Measurements from ENCODE around the gene DMRTB1.

DMRTB1 gene

DNA sequence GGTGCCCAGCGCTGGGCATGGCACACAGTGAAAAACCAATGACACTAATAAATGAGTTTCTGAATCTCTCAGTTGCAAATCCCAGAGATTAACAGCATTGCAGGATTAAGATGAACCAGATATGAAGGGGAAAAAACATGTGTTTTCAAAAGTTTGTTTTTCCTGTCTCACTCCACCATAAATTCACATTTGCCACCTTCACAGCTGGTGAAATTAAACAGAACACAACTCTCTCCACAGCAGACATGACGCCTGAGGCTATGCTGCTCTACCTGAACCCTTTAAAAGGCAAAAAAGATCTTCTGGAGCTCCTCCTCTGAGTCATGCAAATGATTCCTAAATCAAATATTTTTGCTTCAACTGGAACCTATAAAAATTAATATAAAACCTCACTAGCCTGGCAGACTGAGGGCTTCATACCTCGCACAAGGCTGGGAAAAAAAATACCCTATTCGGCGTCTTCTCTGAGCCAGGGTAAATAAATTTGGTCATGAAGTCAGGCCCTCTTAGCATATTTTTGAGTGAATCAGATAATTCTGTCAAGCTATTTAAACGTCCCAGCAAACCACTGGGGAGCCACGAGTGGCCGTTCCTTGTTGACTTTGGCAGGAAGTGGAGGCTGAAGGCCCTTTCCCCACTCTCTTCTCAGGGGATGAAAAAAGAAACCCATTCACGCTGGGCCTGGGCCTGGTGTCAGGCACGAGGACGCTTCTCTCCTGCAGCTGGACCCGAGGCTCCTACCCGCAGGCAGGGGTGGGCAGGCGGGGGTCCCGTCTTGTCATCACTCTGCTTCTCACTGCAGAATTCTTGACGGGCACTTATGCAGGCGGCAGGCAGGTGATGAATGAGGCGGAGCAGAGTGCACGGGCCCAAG is 53.0 kb downstream of the DMRTB1 start (continued):
- TF ChIP-seq, protein P1, sequence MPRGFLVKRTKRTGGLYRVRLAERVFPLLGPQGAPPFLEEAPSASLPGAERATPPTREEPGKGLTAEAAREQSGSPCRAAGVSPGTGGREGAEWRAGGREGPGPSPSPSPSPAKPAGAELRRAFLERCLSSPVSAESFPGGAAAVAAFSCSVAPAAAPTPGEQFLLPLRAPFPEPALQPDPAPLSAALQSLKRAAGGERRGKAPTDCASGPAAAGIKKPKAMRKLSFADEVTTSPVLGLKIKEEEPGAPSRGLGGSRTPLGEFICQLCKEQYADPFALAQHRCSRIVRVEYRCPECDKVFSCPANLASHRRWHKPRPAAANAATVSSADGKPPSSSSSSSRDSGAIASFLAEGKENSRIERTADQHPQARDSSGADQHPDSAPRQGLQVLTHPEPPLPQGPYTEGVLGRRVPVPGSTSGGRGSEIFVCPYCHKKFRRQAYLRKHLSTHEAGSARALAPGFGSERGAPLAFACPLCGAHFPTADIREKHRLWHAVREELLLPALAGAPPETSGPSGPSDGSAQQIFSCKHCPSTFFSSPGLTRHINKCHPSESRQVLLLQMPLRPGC (tag by site-specific recombination; IDR thresholded peaks at IDR 0.05) = 0 out of 2 replicates have a peak, but pooled peaks have one; percentile 39

DNA sequence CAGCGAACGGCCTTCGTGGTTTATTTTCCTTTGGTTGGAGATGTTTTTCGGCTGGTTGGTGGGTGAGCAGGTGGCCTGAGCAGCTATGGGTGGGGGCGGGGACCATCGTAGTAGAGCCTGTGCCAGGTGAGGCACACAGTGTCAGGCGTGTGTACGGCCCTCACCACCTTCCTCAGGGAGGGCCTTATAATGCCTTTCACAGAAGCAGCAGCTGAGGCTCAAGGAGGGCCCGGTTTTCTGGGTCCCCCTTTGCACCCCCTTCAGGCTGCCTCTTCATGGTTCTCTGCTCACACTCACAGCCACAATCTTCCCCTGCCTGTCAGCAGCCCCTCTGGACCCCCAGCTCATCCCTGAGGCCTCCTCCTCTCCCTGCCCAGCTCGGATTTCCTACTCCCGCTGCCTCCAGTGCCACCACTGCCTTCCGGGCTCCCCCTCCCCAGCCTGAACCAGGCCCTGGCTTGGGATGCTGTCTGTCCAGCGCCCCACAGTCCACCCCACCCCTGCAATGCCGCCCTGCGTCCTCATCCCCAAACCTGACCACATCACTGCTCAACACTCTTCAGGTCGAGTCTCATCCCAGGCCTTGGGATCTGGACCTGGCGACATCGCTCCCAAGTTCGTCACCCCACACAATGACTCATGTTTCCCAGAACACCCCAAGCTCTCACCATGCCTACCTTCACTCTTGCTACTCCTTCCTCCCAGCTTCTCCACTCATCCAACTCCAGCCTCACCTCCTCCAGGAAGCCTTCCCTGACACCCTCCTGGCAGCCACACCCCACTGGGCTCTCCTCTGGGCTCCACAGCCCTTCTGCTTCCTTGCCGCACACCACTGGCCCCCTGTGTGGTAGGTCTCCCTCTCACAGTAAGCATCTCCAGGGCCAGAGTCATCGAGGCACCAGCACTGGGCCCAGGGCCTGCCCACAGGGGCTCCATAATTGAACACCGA is 53.9 kb downstream of the DMRTB1 start:
- ChIA-PET POLR2A (interaction anchor here (0.7 kb wide), 1 partner anchor 48 kb away, joined by 4 read pairs; no protein-coding TSS in a partner anchor), CTCF (no interaction called here)
- H3K27ac ChIP-seq (ENCODE audit: extremely low read depth, low read depth, low read length) = peak overlapping the region; percentile 84
- no peaks in the 10 kb centered on the region for H3K9me3 ChIP-seq (ENCODE audit: control insufficient read depth, insufficient read depth, low read depth, low read length)
- no peak overlapping the region for H3K4me3 ChIP-seq (ENCODE audit: low read depth, low read length)
- peaks cover 13% of the 10 kb centered on the region for H3K4me1 ChIP-seq (ENCODE audit: control insufficient read depth, insufficient read depth, low read length)
- no peaks in the 10 kb centered on the region for H3K36me3 ChIP-seq (ENCODE audit: control insufficient read depth in 2 of 2, insufficient read depth in 1 of 2, low read length in 2 of 2)
- no peak for TF ChIP-seq ZNF112 (tag by site-specific recombination; IDR thresholded peaks at IDR 0.05)
- no peak for TF ChIP-seq ZNF423 (tag by site-specific recombination; IDR thresholded peaks at IDR 0.05)
- no peak for TF ChIP-seq ZNF530 (tag by site-specific recombination; IDR thresholded peaks at IDR 0.05; ENCODE audit: low read depth)
- TF ChIP-seq, protein P2, sequence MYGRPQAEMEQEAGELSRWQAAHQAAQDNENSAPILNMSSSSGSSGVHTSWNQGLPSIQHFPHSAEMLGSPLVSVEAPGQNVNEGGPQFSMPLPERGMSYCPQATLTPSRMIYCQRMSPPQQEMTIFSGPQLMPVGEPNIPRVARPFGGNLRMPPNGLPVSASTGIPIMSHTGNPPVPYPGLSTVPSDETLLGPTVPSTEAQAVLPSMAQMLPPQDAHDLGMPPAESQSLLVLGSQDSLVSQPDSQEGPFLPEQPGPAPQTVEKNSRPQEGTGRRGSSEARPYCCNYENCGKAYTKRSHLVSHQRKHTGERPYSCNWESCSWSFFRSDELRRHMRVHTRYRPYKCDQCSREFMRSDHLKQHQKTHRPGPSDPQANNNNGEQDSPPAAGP (tag by site-specific recombination; IDR thresholded peaks at IDR 0.05) = peak; percentile 25; the same call in 1 of the 2 replicates
- no peak for TF ChIP-seq ZNF596 (tag by site-specific recombination; IDR thresholded peaks at IDR 0.05)
- TF ChIP-seq, protein P3, sequence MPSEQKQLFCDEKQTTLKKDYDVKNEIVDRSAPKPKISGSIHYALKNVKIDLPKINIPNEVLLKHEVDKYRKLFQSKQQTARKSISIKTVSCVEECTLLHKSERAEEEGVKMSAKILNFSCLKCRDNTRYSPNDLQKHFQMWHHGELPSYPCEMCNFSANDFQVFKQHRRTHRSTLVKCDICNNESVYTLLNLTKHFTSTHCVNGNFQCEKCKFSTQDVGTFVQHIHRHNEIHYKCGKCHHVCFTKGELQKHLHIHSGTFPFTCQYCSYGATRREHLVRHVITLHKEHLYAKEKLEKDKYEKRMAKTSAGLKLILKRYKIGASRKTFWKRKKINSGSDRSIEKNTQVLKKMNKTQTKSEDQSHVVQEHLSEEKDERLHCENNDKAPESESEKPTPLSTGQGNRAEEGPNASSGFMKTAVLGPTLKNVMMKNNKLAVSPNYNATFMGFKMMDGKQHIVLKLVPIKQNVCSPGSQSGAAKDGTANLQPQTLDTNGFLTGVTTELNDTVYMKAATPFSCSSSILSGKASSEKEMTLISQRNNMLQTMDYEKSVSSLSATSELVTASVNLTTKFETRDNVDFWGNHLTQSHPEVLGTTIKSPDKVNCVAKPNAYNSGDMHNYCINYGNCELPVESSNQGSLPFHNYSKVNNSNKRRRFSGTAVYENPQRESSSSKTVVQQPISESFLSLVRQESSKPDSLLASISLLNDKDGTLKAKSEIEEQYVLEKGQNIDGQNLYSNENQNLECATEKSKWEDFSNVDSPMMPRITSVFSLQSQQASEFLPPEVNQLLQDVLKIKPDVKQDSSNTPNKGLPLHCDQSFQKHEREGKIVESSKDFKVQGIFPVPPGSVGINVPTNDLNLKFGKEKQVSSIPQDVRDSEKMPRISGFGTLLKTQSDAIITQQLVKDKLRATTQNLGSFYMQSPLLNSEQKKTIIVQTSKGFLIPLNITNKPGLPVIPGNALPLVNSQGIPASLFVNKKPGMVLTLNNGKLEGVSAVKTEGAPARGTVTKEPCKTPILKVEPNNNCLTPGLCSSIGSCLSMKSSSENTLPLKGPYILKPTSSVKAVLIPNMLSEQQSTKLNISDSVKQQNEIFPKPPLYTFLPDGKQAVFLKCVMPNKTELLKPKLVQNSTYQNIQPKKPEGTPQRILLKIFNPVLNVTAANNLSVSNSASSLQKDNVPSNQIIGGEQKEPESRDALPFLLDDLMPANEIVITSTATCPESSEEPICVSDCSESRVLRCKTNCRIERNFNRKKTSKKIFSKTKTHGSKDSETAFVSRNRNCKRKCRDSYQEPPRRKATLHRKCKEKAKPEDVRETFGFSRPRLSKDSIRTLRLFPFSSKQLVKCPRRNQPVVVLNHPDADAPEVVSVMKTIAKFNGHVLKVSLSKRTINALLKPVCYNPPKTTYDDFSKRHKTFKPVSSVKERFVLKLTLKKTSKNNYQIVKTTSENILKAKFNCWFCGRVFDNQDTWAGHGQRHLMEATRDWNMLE (tag by site-specific recombination; conservative IDR thresholded peaks at IDR 0.05; ENCODE audit: low read depth) = no peak
- peak; percentile 95 for TF ChIP-seq ZNF394 (tag by site-specific recombination; IDR thresholded peaks at IDR 0.05; ENCODE audit: borderline replicate concordance)
- TF ChIP-seq, protein P4, sequence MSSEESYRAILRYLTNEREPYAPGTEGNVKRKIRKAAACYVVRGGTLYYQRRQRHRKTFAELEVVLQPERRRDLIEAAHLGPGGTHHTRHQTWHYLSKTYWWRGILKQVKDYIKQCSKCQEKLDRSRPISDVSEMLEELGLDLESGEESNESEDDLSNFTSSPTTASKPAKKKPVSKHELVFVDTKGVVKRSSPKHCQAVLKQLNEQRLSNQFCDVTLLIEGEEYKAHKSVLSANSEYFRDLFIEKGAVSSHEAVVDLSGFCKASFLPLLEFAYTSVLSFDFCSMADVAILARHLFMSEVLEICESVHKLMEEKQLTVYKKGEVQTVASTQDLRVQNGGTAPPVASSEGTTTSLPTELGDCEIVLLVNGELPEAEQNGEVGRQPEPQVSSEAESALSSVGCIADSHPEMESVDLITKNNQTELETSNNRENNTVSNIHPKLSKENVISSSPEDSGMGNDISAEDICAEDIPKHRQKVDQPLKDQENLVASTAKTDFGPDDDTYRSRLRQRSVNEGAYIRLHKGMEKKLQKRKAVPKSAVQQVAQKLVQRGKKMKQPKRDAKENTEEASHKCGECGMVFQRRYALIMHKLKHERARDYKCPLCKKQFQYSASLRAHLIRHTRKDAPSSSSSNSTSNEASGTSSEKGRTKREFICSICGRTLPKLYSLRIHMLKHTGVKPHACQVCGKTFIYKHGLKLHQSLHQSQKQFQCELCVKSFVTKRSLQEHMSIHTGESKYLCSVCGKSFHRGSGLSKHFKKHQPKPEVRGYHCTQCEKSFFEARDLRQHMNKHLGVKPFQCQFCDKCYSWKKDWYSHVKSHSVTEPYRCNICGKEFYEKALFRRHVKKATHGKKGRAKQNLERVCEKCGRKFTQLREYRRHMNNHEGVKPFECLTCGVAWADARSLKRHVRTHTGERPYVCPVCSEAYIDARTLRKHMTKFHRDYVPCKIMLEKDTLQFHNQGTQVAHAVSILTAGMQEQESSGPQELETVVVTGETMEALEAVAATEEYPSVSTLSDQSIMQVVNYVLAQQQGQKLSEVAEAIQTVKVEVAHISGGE (tag by site-specific recombination; conservative IDR thresholded peaks at IDR 0.05; ENCODE audit: low read depth) = no peak
- TF ChIP-seq ZNF624 (tag by site-specific recombination; IDR thresholded peaks at IDR 0.05) = no peak
- no peak for TF ChIP-seq ZNF24 (tag by site-specific recombination; IDR thresholded peaks at IDR 0.05)
- TF ChIP-seq, protein P5, sequence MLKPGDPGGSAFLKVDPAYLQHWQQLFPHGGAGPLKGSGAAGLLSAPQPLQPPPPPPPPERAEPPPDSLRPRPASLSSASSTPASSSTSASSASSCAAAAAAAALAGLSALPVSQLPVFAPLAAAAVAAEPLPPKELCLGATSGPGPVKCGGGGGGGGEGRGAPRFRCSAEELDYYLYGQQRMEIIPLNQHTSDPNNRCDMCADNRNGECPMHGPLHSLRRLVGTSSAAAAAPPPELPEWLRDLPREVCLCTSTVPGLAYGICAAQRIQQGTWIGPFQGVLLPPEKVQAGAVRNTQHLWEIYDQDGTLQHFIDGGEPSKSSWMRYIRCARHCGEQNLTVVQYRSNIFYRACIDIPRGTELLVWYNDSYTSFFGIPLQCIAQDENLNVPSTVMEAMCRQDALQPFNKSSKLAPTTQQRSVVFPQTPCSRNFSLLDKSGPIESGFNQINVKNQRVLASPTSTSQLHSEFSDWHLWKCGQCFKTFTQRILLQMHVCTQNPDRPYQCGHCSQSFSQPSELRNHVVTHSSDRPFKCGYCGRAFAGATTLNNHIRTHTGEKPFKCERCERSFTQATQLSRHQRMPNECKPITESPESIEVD (tag by site-specific recombination; IDR thresholded peaks at IDR 0.05) = no peak
- TF ChIP-seq YY1 (tag by site-specific recombination; IDR thresholded peaks at IDR 0.05) = no peak
- no peak for TF ChIP-seq ZNF560 (tag by site-specific recombination; IDR thresholded peaks at IDR 0.05; ENCODE audit: borderline replicate concordance)
- no peak for TF ChIP-seq ZNF239 (tag by site-specific recombination; IDR thresholded peaks at IDR 0.05)
- TF ChIP-seq ZBTB8A (tag by site-specific recombination; IDR thresholded peaks at IDR 0.05) = no peak
